GM23248 (cell line): Measurements from ENCODE around the gene CCNYL1.

Experiments
- EZH2 ChIP-seq: fragments of 200-600 bp; sonication (generic); IDR thresholded peaks from 2 replicates; pipeline ENCODE4 v1.6.1; 2018; ENCODE audit warnings: antibody characterized with exemption, mild to moderate bottlenecking; ENCODE audit not compliant: insufficient read depth, poor library complexity, severe bottlenecking
- EZH2phosphoT487 ChIP-seq: fragments of 200-600 bp; sonication (generic); IDR thresholded peaks from 2 replicates; pipeline ENCODE4 v1.6.1; 2018; ENCODE audit warnings: antibody characterized with exemption, moderate library complexity, mild to moderate bottlenecking, low read depth; ENCODE audit not compliant: insufficient read depth

- TF ChIP-seq EZH2 (no peak), EZH2phosphoT487 (no peak)
Measured at GRCh38 chr2:207722773-207723424, 11.5 kb downstream of the CCNYL1 start.
